HepG2 (cell line): ENCODE results near the gene CEP97. TPM values are rescaled to one million over a fixed set of nuclear protein-coding genes. Genes with fewer than 3 reads are reported as not detected.

Source experiments
- ADNP ChIP-seq: sonication (generic); formaldehyde crosslinking; IDR thresholded peaks from 2 replicates; pipeline ENCODE4 v1.4.0; 2020; ENCODE audit warnings: missing genetic modification reagents
- ARID5B ChIP-seq: IDR thresholded peaks from 2 replicates; pipeline ENCODE4 v1.4.0; 2020; ENCODE audit warnings: mild to moderate bottlenecking, missing genetic modification reagents
- ATF7-NPFF ChIP-seq: sonication (generic); formaldehyde crosslinking; IDR thresholded peaks from 2 replicates; pipeline ENCODE4 v1.8.1; 2023; ENCODE audit warnings: mild to moderate bottlenecking, low read depth, missing genetic modification reagents, moderate library complexity
- CBFB ChIP-seq: sonication (generic); formaldehyde crosslinking; IDR thresholded peaks from 2 replicates; pipeline ENCODE4 v1.4.0; 2020; ENCODE audit warnings: missing genetic modification reagents
- DNMT1 ChIP-seq: sonication (generic); formaldehyde crosslinking; IDR thresholded peaks from 2 replicates; pipeline ENCODE4 v1.5.1; 2020; ENCODE audit warnings: mild to moderate bottlenecking, missing genetic modification reagents
- DR1 ChIP-seq: sonication (generic); formaldehyde crosslinking; IDR thresholded peaks from 2 replicates; pipeline ENCODE4 v1.8.0; 2021; ENCODE audit warnings: mild to moderate bottlenecking, missing genetic modification reagents, inconsistent platforms
- ETS1 ChIP-seq: sonication (generic); formaldehyde crosslinking; IDR thresholded peaks from 2 replicates; pipeline ENCODE4 v1.4.0; 2020; ENCODE audit warnings: missing genetic modification reagents
- GATA4 ChIP-seq: sonication (generic); IDR thresholded peaks from 2 replicates; pipeline ENCODE4 v1.6.1; 2016; ENCODE audit warnings: antibody characterized with exemption, low read depth, borderline replicate concordance
- HHEX ChIP-seq: IDR thresholded peaks from 2 replicates; pipeline ENCODE4 v1.6.1; 2016; ENCODE audit warnings: control low read depth
- IRF1 ChIP-seq: sonication (generic); formaldehyde crosslinking; IDR thresholded peaks from 2 replicates; pipeline ENCODE4 v1.4.0; 2020; ENCODE audit warnings: low read depth, mild to moderate bottlenecking, missing genetic modification reagents
- ISL2 ChIP-seq: sonication (generic); formaldehyde crosslinking; IDR thresholded peaks from 2 replicates; pipeline ENCODE4 v1.5.0; 2020; ENCODE audit warnings: missing genetic modification reagents
- KDM2A ChIP-seq: sonication (generic); formaldehyde crosslinking; IDR thresholded peaks from 2 replicates; pipeline ENCODE4 v1.4.0; 2020; ENCODE audit warnings: low read depth, missing genetic modification reagents, borderline replicate concordance
- PRDM4 ChIP-seq: sonication (generic); formaldehyde crosslinking; IDR thresholded peaks from 2 replicates; pipeline ENCODE4 v1.9.0; 2021; ENCODE audit warnings: missing genetic modification reagents, borderline replicate concordance
- SMAD1 ChIP-seq: sonication (generic); formaldehyde crosslinking; IDR thresholded peaks from 2 replicates; pipeline ENCODE4 v1.4.0; 2020; ENCODE audit warnings: missing genetic modification reagents, low read depth, mild to moderate bottlenecking, borderline replicate concordance
- SOX5 ChIP-seq: IDR thresholded peaks from 2 replicates; pipeline ENCODE4 v1.6.1; 2016; ENCODE audit warnings: borderline replicate concordance
- ZFP36L2 ChIP-seq: sonication (generic); formaldehyde crosslinking; IDR thresholded peaks from 2 replicates; pipeline ENCODE4 v1.4.0; 2020; ENCODE audit warnings: missing genetic modification reagents
- ZNF333 ChIP-seq: sonication (generic); formaldehyde crosslinking; IDR thresholded peaks from 2 replicates; pipeline ENCODE4 v1.4.0; 2020; ENCODE audit warnings: mild to moderate bottlenecking, missing genetic modification reagents, borderline replicate concordance
- ZNF644 ChIP-seq: IDR thresholded peaks from 2 replicates; pipeline ENCODE4 v1.6.1; 2016; ENCODE audit warnings: low read depth
- ZNF7 ChIP-seq: IDR thresholded peaks from 2 replicates; pipeline ENCODE4 v1.6.1; 2016; ENCODE audit warnings: missing biosample characterization, missing genetic modification reagents
- ZNF792 ChIP-seq: IDR thresholded peaks from 2 replicates; pipeline ENCODE4 v1.6.1; 2016
- ZSCAN12 ChIP-seq: sonication (generic); formaldehyde crosslinking; IDR thresholded peaks from 2 replicates; pipeline ENCODE4 v1.9.0; 2021; ENCODE audit warnings: mild to moderate bottlenecking, missing genetic modification reagents
- polyA plus RNA-seq, 8 experiments: library from polyadenylated mRNA; depleted of rRNA in 3 of 8; stranded (reverse) in 7 of 8; unstranded in 1 of 8; fragments of >200 nt; fragmentation: Illumina TruSeq in 4 of 8; extraction: Trizol in 4 of 8; gene quantifications; 2 replicates each; pipeline versions ENCODE4 v1.2.1 to v1.2.3, GENCODE V29; 2011 to 2016; ENCODE audit warnings: low read depth in 4 of 8, missing spikeins in 1 of 8, mixed read lengths in 1 of 8; ENCODE audit not compliant: insufficient read depth in 1 of 8
- total RNA-seq, 5 experiments: library from RNA; depleted of rRNA; stranded (reverse); fragments of >200 nt; fragmentation: Illumina TruSeq; extraction: Trizol; gene quantifications; 2 replicates each; pipeline ENCODE4 v1.2.3, GENCODE V29; 2016; ENCODE audit warnings: low read depth in 1 of 5

CEP97 gene
- total and polyA plus RNA-seq, 2 of the 13 experiments (the other 11 are each of a cell fraction or from before 2014, with no cell fraction given): 0.99 to 6.5 TPM

- TF ChIP-seq SMAD1 (CRISPR knock-in tag) (peak; percentile 69; the same call in 1 of the 2 replicates), ZSCAN12 (CRISPR knock-in tag) (no peak), ZNF644 (no peak), ZFP36L2 (CRISPR knock-in tag) (no peak), IRF1 (no peak), DR1 (no peak), HHEX (no peak), ARID5B (CRISPR knock-in tag) (no peak), DNMT1 (no peak), PRDM4 (CRISPR knock-in tag) (no peak), ETS1 (CRISPR knock-in tag) (no peak), ZNF7 (CRISPR knock-in tag) (no peak), ATF7-NPFF (CRISPR knock-in tag) (no peak), CBFB (CRISPR knock-in tag) (0 out of 2 replicates have a peak, but pooled peaks have one; percentile 27), KDM2A (CRISPR knock-in tag) (peak; percentile 49; the same call in 1 of the 2 replicates), SOX5 (CRISPR knock-in tag) (no peak), ISL2 (CRISPR knock-in tag) (no peak), ZNF333 (CRISPR knock-in tag) (no peak), ADNP (CRISPR knock-in tag) (no peak), GATA4 (0 out of 2 replicates have a peak, but pooled peaks have one; percentile 26), ZNF792 (CRISPR knock-in tag) (no peak)
These were observed at the start of gene CEP97 (continued) for GRCh38 chr3:101724329-101725193.
